HEK293 (cell line): Measurements from ENCODE around the gene MATN3.
A peak's percentile ranks its signal among the peaks of the same experiment; 100 is the strongest.

Experiments used
- CTCF ChIA-PET: fragments of 350-600 bp; formaldehyde crosslinking; extraction: SDS; loops from one replicate; lab custom pipeline; 2021; ENCODE audit warnings: antibody characterized with exemption; lab: Yijun Ruan, JAX
- POLR2A ChIA-PET: fragments of 300-600 bp; formaldehyde crosslinking; extraction: SDS; loops from one replicate; lab custom pipeline; 2020; ENCODE audit warnings: antibody characterized with exemption, inconsistent platforms; lab: Yijun Ruan, JAX
- H3K27ac ChIP-seq: fragments of 200-500 bp; sonication (Bioruptor generic); 2 replicates; pipeline ENCODE4 v1.5.1; 2014; ENCODE audit warnings: low read depth, low read length, control low read depth, inconsistent platforms; ENCODE audit errors: extremely low read depth
- H3K36me3 ChIP-seq, 2 experiments: fragments of 200-500 bp in 1 of 2; sonication (Bioruptor generic) in 1 of 2; 1 replicate in 1 of 2; 2 replicates in 1 of 2; pipeline ENCODE4 v1.5.1; 2014 to 2017; ENCODE audit warnings: inconsistent platforms in 2 of 2, low read length in 2 of 2; ENCODE audit not compliant: control insufficient read depth in 2 of 2, insufficient read depth in 1 of 2
- H3K4me1 ChIP-seq: fragments of 200-500 bp; sonication (Bioruptor generic); 2 replicates; pipeline ENCODE4 v1.5.1; 2014; ENCODE audit warnings: mild to moderate bottlenecking, low read length, inconsistent platforms; ENCODE audit not compliant: control insufficient read depth, insufficient read depth
- H3K4me3 ChIP-seq: 2 replicates; pipeline ENCODE4 v1.5.1; 2011; ENCODE audit warnings: low read depth, mild to moderate bottlenecking, control low read depth, low read length, moderate library complexity
- H3K9me3 ChIP-seq: fragments of 200-500 bp; sonication (Bioruptor generic); 2 replicates; pipeline ENCODE4 v1.5.1; 2014; ENCODE audit warnings: low read depth, low read length, inconsistent platforms; ENCODE audit not compliant: control insufficient read depth, insufficient read depth
- FEZF1 ChIP-seq: fragments of 450-650 bp; formaldehyde crosslinking; IDR thresholded peaks from 2 replicates; pipeline ENCODE4 v1.5.1; 2016; ENCODE audit warnings: missing biosample characterization, missing genetic modification characterization
- KLF1 ChIP-seq: fragments of 450-650 bp; formaldehyde crosslinking; IDR thresholded peaks from 2 replicates; pipeline ENCODE4 v1.5.1; 2016; ENCODE audit warnings: missing biosample characterization, missing genetic modification characterization
- KLF16 ChIP-seq: fragments of 450-650 bp; formaldehyde crosslinking; IDR thresholded peaks from 2 replicates; pipeline ENCODE4 v1.5.1; 2017; ENCODE audit warnings: missing biosample characterization, missing genetic modification characterization
- SP7 ChIP-seq: fragments of 450-650 bp; formaldehyde crosslinking; IDR thresholded peaks from 2 replicates; pipeline ENCODE4 v1.5.1; 2016; ENCODE audit warnings: missing biosample characterization, missing genetic modification characterization
- YY1 ChIP-seq: fragments of 450-650 bp; formaldehyde crosslinking; IDR thresholded peaks from 2 replicates; pipeline ENCODE4 v1.5.1; 2018; ENCODE audit warnings: missing biosample characterization, missing genetic modification characterization
- ZFP69B ChIP-seq: fragments of 450-650 bp; formaldehyde crosslinking; IDR thresholded peaks from 2 replicates; pipeline ENCODE4 v1.5.1; 2016; ENCODE audit warnings: missing biosample characterization, missing genetic modification characterization
- ZNF112 ChIP-seq: fragments of 450-650 bp; formaldehyde crosslinking; IDR thresholded peaks from 2 replicates; pipeline ENCODE4 v1.5.0; 2017; ENCODE audit warnings: missing biosample characterization, missing genetic modification characterization
- ZNF175 ChIP-seq: fragments of 450-650 bp; formaldehyde crosslinking; IDR thresholded peaks from 2 replicates; pipeline ENCODE4 v1.5.1; 2016; ENCODE audit warnings: missing biosample characterization, missing genetic modification characterization
- ZNF184 ChIP-seq: fragments of 450-650 bp; IDR thresholded peaks from 2 replicates; pipeline ENCODE4 v1.5.1; 2018; ENCODE audit warnings: missing biosample characterization, mild to moderate bottlenecking, missing genetic modification characterization
- ZNF311 ChIP-seq: fragments of 450-650 bp; formaldehyde crosslinking; IDR thresholded peaks from 2 replicates; pipeline ENCODE4 v1.5.1; 2017; ENCODE audit warnings: missing biosample characterization, missing genetic modification characterization, borderline replicate concordance
- ZNF335 ChIP-seq: fragments of 450-650 bp; formaldehyde crosslinking; conservative IDR thresholded peaks from 2 replicates; pipeline ENCODE4 v1.5.1; 2016; ENCODE audit warnings: missing biosample characterization, missing genetic modification characterization
- ZNF473 ChIP-seq: fragments of 450-650 bp; formaldehyde crosslinking; IDR thresholded peaks from 2 replicates; pipeline ENCODE4 v1.5.1; 2017; ENCODE audit warnings: missing biosample characterization, missing genetic modification characterization
- ZNF549 ChIP-seq: fragments of 450-650 bp; IDR thresholded peaks from 2 replicates; pipeline ENCODE4 v1.5.1; 2018; ENCODE audit warnings: missing biosample characterization, missing genetic modification characterization, mild to moderate bottlenecking, inconsistent platforms, moderate library complexity
- ZNF560 ChIP-seq: fragments of 450-650 bp; formaldehyde crosslinking; IDR thresholded peaks from 2 replicates; pipeline ENCODE4 v1.5.1; 2017; ENCODE audit warnings: missing biosample characterization, missing genetic modification characterization, borderline replicate concordance
- ZNF585B ChIP-seq: fragments of 450-650 bp; formaldehyde crosslinking; IDR thresholded peaks from 2 replicates; pipeline ENCODE4 v1.5.1; 2016; ENCODE audit warnings: missing biosample characterization, missing genetic modification characterization
- ZNF600 ChIP-seq: fragments of 450-650 bp; formaldehyde crosslinking; IDR thresholded peaks from 2 replicates; pipeline ENCODE4 v1.5.1; 2016; ENCODE audit warnings: missing biosample characterization, missing genetic modification characterization
- TF ChIP-seq, protein P1 (sequence below): fragments of 450-650 bp; formaldehyde crosslinking; IDR thresholded peaks from 2 replicates; pipeline ENCODE4 v1.5.1; 2017; ENCODE audit warnings: missing biosample characterization, mild to moderate bottlenecking, missing genetic modification characterization, moderate library complexity
- TF ChIP-seq, protein P2 (sequence below): fragments of 450-650 bp; formaldehyde crosslinking; IDR thresholded peaks from 2 replicates; pipeline ENCODE4 v1.5.1; 2016; ENCODE audit warnings: missing biosample characterization, missing genetic modification characterization
- TF ChIP-seq, protein P3 (sequence below): fragments of 450-650 bp; formaldehyde crosslinking; IDR thresholded peaks from 2 replicates; pipeline ENCODE4 v1.5.1; 2017; ENCODE audit warnings: missing biosample characterization, missing genetic modification characterization
- TF ChIP-seq, protein P4 (sequence below): fragments of 450-650 bp; formaldehyde crosslinking; IDR thresholded peaks from 2 replicates; pipeline ENCODE4 v1.5.1; 2016; ENCODE audit warnings: missing biosample characterization, missing genetic modification characterization
- TF ChIP-seq, protein P5 (sequence below): fragments of 450-650 bp; formaldehyde crosslinking; IDR thresholded peaks from 2 replicates; pipeline ENCODE4 v1.5.1; 2016; ENCODE audit warnings: missing biosample characterization, missing genetic modification characterization
- TF ChIP-seq, protein P6 (sequence below): fragments of 450-650 bp; formaldehyde crosslinking; IDR thresholded peaks from 2 replicates; pipeline ENCODE4 v1.5.1; 2017; ENCODE audit warnings: missing biosample characterization, missing genetic modification characterization
- TF ChIP-seq, protein P7 (sequence below): fragments of 450-650 bp; formaldehyde crosslinking; IDR thresholded peaks from 2 replicates; pipeline ENCODE4 v1.5.1; 2016; ENCODE audit warnings: missing biosample characterization, missing genetic modification characterization

MATN3 gene

DNA sequence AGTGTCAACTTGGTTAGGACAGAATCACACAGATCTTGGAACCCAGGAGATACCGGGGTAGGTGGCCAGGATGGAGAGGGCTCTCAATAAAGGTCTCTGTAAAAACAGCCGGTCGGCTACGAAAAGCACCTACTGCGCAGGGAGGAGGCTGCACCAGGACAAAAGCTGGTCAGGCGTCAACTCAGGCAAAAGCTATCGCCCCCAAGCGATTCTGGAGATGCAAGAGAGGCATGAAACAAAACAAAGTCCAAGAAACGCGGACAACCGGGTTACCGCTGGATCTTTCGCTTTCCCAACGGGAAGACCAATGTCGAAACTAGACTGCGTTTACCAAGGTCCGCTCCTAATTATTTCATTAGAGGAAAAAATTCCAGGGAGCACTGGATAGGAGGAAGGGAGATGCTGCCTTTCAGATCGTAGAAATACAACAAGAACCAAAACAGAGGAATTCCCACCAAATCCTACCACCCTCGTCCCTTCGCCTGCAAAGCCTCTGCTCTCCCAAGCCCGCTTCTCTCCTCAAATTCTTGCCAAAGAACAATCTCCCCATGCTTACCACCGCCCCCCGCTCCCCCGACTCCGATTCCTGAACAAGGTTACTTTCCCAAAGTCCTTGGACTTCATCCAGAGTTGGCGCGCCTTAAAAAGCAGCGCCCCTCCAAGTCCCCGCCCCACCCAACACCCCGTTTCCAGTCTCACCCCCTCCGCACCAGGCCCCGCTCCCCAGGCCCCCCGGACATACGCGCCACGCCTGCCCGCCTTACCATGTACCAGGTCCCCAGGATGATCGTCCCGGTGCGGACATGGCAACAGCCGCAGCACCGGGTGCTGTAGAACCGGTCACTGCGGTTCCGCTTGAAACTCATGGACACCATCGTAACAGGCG is 38.4 kb upstream of the MATN3 start (continued):
- TF ChIP-seq, protein P1, sequence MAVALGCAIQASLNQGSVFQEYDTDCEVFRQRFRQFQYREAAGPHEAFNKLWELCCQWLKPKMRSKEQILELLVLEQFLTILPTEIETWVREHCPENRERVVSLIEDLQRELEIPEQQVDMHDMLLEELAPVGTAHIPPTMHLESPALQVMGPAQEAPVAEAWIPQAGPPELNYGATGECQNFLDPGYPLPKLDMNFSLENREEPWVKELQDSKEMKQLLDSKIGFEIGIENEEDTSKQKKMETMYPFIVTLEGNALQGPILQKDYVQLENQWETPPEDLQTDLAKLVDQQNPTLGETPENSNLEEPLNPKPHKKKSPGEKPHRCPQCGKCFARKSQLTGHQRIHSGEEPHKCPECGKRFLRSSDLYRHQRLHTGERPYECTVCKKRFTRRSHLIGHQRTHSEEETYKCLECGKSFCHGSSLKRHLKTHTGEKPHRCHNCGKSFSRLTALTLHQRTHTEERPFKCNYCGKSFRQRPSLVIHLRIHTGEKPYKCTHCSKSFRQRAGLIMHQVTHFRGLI (tag by site-specific recombination) = peak; percentile 97

DNA sequence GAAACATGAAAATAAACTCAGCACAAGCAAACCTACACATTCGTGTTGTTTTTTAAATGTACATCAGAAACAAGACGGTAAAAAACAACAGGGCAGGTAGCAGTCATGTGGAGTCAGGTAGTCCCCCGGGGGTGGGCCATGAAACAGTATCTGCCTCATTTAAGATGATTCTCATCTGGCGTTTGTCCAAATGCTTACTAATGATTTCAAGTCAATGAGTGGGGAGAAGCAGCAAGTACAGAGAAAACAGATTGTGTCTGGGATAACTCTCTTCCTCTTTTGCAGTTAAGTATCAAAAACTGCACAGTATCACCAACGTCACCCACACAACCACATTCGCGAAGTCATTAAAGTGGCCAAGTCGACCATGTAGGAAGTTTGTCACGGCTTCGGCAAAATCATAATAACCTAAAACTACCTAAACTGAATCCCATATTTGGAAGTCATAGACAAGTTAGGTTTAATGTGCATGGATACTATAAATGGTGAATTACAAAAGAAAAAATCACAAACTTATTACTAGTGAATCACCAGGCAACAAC is 37.7 kb upstream of the MATN3 start:
- ChIA-PET POLR2A (interaction anchor here (1.7 kb wide), 1 partner anchor 44 kb away, joined by 7 read pairs; no protein-coding TSS in a partner anchor), CTCF (interaction anchor here (0.6 to 3.2 kb wide), 4 partner anchors 35 to 586 kb away, joined by 3 to 14 read pairs (median 6); no protein-coding TSS in a partner anchor)
- Histone ChIP-seq H3K36me3 (no peaks in the 10 kb centered on the region; a peak in 1 of 3 replicates), H3K27ac (peak overlapping the region; percentile 83), H3K4me1 (peaks cover 13% of the 10 kb centered on the region), H3K9me3 (no peaks in the 10 kb centered on the region), H3K4me3 (peak overlapping the region; percentile 81)
- TF ChIP-seq ZNF473 (tag by site-specific recombination) (no peak), ZNF560 (tag by site-specific recombination) (no peak), ZNF600 (tag by site-specific recombination) (0 out of 2 replicates have a peak, but pooled peaks have one; percentile 17), ZFP69B (0 out of 2 replicates have a peak, but pooled peaks have one; percentile 27), ZNF184 (no peak), YY1 (tag by site-specific recombination) (no peak), SP7 (tag by site-specific recombination) (peak; percentile 23; the same call in 1 of the 2 replicates), ZNF585B (tag by site-specific recombination) (no peak), ZNF311 (tag by site-specific recombination) (no peak), ZNF175 (tag by site-specific recombination) (no peak), FEZF1 (tag by site-specific recombination) (peak; percentile 48), ZNF549 (no peak), ZNF112 (tag by site-specific recombination) (no peak), KLF1 (tag by site-specific recombination) (no peak), KLF16 (tag by site-specific recombination) (0 out of 2 replicates have a peak, but pooled peaks have one; percentile 20), ZNF335 (tag by site-specific recombination) (0 out of 2 replicates have a peak, but pooled peaks have one; percentile 9)
- TF ChIP-seq, protein P2, sequence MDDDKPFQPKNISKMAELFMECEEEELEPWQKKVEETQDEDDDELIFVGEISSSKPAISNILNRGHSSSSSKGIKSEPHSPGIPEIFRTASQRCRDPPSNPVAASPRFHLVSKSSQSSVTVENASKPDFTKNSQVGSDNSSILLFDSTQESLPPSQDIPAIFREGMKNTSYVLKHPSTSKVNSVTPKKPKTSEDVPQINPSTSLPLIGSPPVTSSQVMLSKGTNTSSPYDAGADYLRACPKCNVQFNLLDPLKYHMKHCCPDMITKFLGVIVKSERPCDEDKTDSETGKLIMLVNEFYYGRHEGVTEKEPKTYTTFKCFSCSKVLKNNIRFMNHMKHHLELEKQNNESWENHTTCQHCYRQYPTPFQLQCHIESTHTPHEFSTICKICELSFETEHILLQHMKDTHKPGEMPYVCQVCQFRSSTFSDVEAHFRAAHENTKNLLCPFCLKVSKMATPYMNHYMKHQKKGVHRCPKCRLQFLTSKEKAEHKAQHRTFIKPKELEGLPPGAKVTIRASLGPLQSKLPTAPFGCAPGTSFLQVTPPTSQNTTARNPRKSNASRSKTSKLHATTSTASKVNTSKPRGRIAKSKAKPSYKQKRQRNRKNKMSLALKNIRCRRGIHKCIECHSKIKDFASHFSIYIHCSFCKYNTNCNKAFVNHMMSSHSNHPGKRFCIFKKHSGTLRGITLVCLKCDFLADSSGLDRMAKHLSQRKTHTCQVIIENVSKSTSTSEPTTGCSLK (tag by site-specific recombination) = no peak
- TF ChIP-seq, protein P3, sequence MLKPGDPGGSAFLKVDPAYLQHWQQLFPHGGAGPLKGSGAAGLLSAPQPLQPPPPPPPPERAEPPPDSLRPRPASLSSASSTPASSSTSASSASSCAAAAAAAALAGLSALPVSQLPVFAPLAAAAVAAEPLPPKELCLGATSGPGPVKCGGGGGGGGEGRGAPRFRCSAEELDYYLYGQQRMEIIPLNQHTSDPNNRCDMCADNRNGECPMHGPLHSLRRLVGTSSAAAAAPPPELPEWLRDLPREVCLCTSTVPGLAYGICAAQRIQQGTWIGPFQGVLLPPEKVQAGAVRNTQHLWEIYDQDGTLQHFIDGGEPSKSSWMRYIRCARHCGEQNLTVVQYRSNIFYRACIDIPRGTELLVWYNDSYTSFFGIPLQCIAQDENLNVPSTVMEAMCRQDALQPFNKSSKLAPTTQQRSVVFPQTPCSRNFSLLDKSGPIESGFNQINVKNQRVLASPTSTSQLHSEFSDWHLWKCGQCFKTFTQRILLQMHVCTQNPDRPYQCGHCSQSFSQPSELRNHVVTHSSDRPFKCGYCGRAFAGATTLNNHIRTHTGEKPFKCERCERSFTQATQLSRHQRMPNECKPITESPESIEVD (tag by site-specific recombination) = peak; percentile 54
- TF ChIP-seq, protein P4, sequence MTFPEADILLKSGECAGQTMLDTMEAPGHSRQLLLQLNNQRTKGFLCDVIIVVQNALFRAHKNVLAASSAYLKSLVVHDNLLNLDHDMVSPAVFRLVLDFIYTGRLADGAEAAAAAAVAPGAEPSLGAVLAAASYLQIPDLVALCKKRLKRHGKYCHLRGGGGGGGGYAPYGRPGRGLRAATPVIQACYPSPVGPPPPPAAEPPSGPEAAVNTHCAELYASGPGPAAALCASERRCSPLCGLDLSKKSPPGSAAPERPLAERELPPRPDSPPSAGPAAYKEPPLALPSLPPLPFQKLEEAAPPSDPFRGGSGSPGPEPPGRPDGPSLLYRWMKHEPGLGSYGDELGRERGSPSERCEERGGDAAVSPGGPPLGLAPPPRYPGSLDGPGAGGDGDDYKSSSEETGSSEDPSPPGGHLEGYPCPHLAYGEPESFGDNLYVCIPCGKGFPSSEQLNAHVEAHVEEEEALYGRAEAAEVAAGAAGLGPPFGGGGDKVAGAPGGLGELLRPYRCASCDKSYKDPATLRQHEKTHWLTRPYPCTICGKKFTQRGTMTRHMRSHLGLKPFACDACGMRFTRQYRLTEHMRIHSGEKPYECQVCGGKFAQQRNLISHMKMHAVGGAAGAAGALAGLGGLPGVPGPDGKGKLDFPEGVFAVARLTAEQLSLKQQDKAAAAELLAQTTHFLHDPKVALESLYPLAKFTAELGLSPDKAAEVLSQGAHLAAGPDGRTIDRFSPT = peak; percentile 26; the same call in 1 of the 2 replicates
- TF ChIP-seq, protein P5, sequence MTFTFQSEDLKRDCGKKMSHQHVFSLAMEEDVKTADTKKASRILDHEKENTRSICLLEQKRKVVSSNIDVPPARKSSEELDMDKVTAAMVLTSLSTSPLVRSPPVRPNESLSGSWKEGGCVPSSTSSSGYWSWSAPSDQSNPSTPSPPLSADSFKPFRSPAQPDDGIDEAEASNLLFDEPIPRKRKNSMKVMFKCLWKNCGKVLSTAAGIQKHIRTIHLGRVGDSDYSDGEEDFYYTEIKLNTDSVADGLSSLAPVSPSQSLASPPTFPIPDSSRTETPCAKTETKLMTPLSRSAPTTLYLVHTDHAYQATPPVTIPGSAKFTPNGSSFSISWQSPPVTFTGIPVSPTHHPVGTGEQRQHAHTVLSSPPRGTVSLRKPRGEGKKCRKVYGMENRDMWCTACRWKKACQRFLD = no peak
- TF ChIP-seq, protein P6, sequence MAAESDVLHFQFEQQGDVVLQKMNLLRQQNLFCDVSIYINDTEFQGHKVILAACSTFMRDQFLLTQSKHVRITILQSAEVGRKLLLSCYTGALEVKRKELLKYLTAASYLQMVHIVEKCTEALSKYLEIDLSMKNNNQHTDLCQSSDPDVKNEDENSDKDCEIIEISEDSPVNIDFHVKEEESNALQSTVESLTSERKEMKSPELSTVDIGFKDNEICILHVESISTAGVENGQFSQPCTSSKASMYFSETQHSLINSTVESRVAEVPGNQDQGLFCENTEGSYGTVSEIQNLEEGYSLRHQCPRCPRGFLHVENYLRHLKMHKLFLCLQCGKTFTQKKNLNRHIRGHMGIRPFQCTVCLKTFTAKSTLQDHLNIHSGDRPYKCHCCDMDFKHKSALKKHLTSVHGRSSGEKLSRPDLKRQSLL (tag by site-specific recombination) = no peak
- TF ChIP-seq, protein P7, sequence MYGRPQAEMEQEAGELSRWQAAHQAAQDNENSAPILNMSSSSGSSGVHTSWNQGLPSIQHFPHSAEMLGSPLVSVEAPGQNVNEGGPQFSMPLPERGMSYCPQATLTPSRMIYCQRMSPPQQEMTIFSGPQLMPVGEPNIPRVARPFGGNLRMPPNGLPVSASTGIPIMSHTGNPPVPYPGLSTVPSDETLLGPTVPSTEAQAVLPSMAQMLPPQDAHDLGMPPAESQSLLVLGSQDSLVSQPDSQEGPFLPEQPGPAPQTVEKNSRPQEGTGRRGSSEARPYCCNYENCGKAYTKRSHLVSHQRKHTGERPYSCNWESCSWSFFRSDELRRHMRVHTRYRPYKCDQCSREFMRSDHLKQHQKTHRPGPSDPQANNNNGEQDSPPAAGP (tag by site-specific recombination) = no peak
